ENCODE data around the gene ACP5.

DNA sequence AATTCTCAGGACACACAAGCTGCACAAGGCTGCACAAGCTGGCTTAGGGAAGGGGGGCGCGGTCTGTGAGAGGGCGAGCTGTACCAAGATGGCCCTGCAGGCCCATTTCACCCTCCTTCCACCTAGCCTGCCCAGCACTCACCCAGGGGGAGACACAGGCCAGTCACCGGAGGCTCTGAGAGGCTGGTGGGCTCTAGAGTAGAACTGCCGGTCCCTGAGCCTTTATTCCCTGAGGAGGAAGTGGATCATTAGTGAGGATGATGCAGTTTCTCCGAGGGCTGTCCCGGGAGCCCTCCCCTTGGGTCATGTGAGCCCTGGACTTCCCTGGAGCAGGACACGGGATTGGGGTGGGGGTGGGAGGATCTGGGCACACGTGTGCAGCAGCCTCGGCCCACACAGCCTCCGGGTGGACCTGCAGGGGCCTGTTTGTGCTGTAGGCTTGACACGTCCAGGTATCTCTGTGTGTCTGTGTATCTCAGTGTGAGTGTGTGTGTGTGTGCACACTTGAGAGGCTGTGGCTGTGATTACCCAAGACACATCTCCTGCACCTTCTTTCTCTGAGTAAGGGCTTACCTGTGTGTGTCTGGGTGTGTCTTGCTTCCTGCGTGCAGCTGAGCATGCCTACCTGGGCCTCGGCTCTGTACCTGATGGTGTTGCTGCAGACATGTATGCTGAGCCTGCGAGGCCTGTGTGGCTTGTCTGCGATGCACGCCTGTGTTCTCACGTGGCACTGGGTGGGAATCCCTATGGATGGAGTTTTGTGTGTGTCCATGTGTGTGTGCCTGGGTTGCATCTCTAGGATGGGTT, at the start of gene ACP5:
- TF ChIP-seq, protein P1, sequence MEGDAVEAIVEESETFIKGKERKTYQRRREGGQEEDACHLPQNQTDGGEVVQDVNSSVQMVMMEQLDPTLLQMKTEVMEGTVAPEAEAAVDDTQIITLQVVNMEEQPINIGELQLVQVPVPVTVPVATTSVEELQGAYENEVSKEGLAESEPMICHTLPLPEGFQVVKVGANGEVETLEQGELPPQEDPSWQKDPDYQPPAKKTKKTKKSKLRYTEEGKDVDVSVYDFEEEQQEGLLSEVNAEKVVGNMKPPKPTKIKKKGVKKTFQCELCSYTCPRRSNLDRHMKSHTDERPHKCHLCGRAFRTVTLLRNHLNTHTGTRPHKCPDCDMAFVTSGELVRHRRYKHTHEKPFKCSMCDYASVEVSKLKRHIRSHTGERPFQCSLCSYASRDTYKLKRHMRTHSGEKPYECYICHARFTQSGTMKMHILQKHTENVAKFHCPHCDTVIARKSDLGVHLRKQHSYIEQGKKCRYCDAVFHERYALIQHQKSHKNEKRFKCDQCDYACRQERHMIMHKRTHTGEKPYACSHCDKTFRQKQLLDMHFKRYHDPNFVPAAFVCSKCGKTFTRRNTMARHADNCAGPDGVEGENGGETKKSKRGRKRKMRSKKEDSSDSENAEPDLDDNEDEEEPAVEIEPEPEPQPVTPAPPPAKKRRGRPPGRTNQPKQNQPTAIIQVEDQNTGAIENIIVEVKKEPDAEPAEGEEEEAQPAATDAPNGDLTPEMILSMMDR (IDR thresholded peaks at IDR 0.05) = no peak
- no peak for TF ChIP-seq POLR2A (IDR thresholded peaks at IDR 0.05)
